NCI-H128 (cell line): ENCODE results near the gene OPN1MW2.
"Not testable (repeated sequence)": the region's sequence is repeated elsewhere in the genome, so short reads cannot be mapped to it uniquely, and the experiment has no call there.

Experiments used
- DNase-seq: peaks from one replicate; lab custom pipeline; 2025; ENCODE audit not compliant: unreplicated experiment; lab: John Stamatoyannopoulos, UW

OPN1MW2 gene

DNA sequence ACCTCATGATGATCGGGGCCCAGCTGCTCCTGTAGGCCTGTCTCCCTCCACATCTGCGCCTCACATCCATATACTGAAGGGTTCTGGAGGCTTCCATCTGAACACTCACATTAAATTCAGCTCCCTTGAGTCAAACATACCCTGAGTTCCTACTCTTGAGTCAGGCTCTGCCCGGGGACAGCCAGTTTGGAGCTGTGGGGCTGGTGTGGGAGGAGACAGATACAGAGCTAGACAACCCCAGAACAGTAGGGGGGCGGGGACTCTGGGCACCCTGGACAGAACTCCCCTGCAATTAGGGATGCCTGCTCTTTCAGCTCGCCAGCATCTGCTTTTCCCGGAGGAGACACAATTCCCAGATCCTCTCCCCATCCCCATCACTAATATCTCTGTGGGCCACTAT lies 43.5 kb downstream of the OPN1MW2 start:
- DNase-seq, result not testable (repeated sequence)

- DNase-seq, result not testable (repeated sequence)
These were observed 49.7 kb downstream of the OPN1MW2 start for GRCh38 chrX:154269245-154269644.
